WTC11 (cell line): ENCODE results near the gene SH3D19.

Source experiments
- CTCF ChIP-seq: fragments of 200-600 bp; IDR thresholded peaks from 2 replicates; pipeline ENCODE4 v1.8.0; 2022; ENCODE audit warnings: antibody characterized with exemption
- E2F1 ChIP-seq: sonication (generic); formaldehyde crosslinking; IDR thresholded peaks from 2 replicates; pipeline ENCODE4 v1.8.0; 2022; ENCODE audit warnings: mild to moderate bottlenecking, missing genetic modification reagents
- E2F4 ChIP-seq: sonication (generic); formaldehyde crosslinking; IDR thresholded peaks from 2 replicates; pipeline ENCODE4 v1.8.1; 2022; ENCODE audit warnings: low read depth, mild to moderate bottlenecking, moderate library complexity, missing genetic modification reagents, borderline replicate concordance
- MAX ChIP-seq: sonication (generic); formaldehyde crosslinking; IDR thresholded peaks from 2 replicates; pipeline ENCODE4 v1.8.0; 2022; ENCODE audit warnings: mild to moderate bottlenecking, missing genetic modification reagents
- NR1H2 ChIP-seq: sonication (generic); formaldehyde crosslinking; IDR thresholded peaks from 2 replicates; pipeline ENCODE4 v1.9.0; 2021; ENCODE audit warnings: mild to moderate bottlenecking, moderate library complexity, missing genetic modification reagents
- NR2C2 ChIP-seq: sonication (generic); formaldehyde crosslinking; IDR thresholded peaks from 2 replicates; pipeline ENCODE4 v1.8.0; 2022; ENCODE audit warnings: mild to moderate bottlenecking, missing genetic modification reagents
- USF1 ChIP-seq: sonication (generic); formaldehyde crosslinking; IDR thresholded peaks from 2 replicates; pipeline ENCODE4 v1.8.0; 2022; ENCODE audit warnings: mild to moderate bottlenecking, missing genetic modification reagents
- USF2 ChIP-seq: sonication (generic); formaldehyde crosslinking; IDR thresholded peaks from 2 replicates; pipeline ENCODE4 v1.8.1; 2023; ENCODE audit warnings: mild to moderate bottlenecking, missing genetic modification reagents, moderate library complexity
- ZNF121 ChIP-seq: sonication (generic); formaldehyde crosslinking; IDR thresholded peaks from 2 replicates; pipeline ENCODE4 v1.8.0; 2023; ENCODE audit warnings: missing genetic modification reagents
- ZNF671 ChIP-seq: fragments of 250-450 bp; sonication (Bioruptor Pico); IDR thresholded peaks from 2 replicates; pipeline ENCODE4 v1.8.0; 2021; ENCODE audit warnings: mild to moderate bottlenecking

- TF ChIP-seq CTCF (no peak), E2F1 (CRISPR knock-in tag) (no peak), MAX (no peak), ZNF121 (CRISPR knock-in tag) (no peak), NR2C2 (no peak), USF2 (no peak), E2F4 (no peak), ZNF671 (CRISPR knock-in tag) (no peak), NR1H2 (CRISPR knock-in tag) (no peak), USF1 (CRISPR knock-in tag) (no peak)
Measured at GRCh38 chr4:151314010-151314355, 11.4 kb downstream of the SH3D19 start.
